ENCODE measurements around the gene AMHR2. TPM values are rescaled to one million over a fixed set of nuclear protein-coding genes. Genes with fewer than 3 reads are reported as not detected.
"Not testable (repeated sequence)": the region's sequence is repeated elsewhere in the genome, so short reads cannot be mapped to it uniquely, and the experiment has no call there.

The AMHR2 gene
- total RNA-seq, 1 donor from 2014 or later, result not detected

GRCh38 chr12:53444593-53445325, 21.1 kb downstream of the AMHR2 start:
- not testable (repeated sequence) for FAIRE-seq; DNase-seq (ENCODE audit: low spot score in 2 of 2)

GRCh38 chr12:53450936-53451335, 27.3 kb downstream of the AMHR2 start:
- FAIRE-seq (no peak), DNase-seq (ENCODE audit: low spot score in 2 of 2) (no peak)

DNA sequence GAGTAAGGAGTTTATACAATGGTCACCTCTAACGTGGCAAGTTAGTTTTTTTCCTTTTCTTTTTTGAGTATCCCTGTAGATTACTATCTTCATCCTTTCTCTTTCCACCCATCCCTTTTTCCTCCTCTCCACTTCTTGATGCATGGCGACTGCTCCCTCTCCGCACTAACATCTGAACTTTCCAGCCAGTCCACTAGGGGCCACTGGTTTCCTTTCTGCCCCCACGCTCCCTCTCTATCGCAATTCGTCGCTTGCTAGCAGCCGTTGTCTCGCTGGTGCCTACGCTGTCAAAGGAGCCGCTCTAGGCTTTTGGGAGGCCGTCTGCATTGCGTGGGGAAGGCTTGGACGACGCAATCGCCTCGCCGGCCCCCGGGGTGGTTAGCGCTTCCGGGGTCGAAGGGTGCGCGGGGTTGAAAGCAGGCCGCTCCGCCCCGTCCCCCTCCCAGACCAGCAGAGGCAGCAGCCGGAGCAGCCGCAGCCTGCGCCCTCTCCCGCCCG, 28.1 kb downstream of the AMHR2 start, which contains the start of gene PCBP2:
Gene PCBP2 (plus strand): TSS at position 442 of the 498 bp plus-strand sequence. CDS start 2,699 bp downstream, outside the sequence.
- FAIRE-seq, result peak; percentile 83
- peak; percentile 93 to 94 for DNase-seq (ENCODE audit: low spot score in 2 of 2)

- DNase-seq (ENCODE audit: low spot score in 2 of 2) (peak; percentile 83 to 88), FAIRE-seq (no peak)
Observed at GRCh38 chr12:53452159-53453077, 28.8 kb downstream of the AMHR2 start.

DNA sequence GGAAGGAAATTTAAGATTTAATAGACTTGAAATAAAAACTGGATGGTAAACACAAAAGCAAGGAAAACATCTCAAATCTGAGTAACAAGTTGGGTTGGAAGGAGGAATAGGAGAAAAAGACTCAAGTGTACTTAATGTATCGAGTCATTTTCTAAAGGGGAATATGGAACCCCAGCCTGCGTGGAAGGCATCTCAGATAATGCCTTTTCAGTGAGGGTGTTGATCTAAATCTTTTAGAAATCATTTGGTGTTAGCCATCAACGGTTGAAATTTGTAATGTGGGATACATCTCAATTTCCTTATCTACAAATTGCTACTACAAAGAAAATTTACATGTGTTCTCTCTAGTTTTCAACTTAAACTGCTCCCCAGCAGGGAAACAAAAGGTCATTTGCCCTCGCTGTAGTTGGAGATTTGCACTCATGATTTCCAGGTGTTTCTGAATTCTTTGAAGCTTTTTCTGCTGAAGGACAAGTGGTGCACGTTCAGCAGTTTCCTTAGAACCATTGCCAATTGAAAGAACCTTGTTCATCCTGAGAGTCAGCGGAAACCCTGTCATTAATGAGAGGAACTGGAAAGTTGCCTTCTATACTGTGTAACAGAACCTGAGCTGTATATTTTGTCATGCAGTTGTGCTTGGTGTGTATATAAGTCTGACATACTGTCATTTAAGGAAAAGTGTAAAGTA, 30.4 kb downstream of the AMHR2 start:
- DNase-seq (ENCODE audit: low spot score in 2 of 2) (no peak), FAIRE-seq (no peak)

GRCh38 chr12:53454707-53455106, 31.1 kb downstream of the AMHR2 start:
- DNase-seq (ENCODE audit: low spot score in 2 of 2) (no peak), FAIRE-seq (no peak)

DNA sequence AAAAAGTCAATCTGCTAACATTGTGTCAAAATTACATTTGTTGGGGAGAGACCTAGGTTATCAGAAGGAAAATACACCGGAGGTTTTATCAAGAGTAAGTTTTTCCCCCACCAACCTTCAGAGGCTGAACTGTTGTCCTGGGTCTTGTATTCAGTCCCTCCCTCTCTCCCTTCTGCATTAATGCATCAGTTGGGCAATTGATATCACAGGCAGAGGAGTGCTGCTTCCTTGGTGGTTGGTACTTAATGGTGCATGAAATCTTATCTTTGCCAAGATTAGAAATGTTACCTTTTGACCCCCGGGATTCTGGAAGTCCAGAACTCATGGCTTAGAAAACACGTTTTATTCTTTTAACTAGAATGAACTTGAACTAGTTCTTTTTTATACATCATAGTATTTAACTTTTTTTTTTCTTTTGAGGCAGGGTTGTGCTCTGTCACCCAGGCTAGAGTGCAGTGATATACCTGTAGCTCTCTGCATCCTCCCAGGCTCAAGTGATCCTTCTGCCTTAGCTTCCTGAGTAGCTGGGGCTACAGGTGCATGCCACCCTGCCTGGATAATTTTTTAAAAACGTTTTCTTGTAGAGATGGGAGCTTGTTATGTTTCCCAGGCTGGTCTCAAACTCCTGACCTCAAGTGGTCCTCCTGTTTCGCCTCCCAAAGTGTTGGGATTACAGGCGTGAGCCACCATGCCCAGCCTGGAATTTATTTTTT, 33.2 kb downstream of the AMHR2 start:
- FAIRE-seq (no peak), DNase-seq (ENCODE audit: low spot score in 2 of 2) (no peak)

DNA sequence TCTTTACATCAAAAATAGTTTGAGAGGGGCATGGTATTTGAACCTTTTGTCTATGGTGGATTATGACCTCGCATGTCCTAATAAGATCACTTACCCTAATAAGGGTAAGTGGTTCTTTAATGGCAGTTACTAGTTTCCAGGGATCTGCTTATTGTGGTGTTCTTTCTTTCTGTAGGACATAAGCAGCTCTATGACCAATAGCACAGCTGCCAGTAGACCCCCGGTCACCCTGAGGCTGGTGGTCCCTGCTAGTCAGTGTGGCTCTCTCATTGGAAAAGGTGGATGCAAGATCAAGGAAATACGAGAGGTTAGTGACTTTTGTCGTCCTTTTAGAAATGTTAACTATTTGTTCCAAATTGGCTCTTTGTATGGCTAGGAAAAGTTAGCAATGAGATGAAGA, 35.4 kb downstream of the AMHR2 start:
- no peak for FAIRE-seq

GRCh38 chr12:53461059-53461458, 37.4 kb downstream of the AMHR2 start:
- DNase-seq (ENCODE audit: low spot score in 2 of 2) (no peak), FAIRE-seq (no peak)

More for the DNA sequence above, 35.4 kb downstream of the AMHR2 start:
- no peak for DNase-seq (ENCODE audit: low spot score in 2 of 2)

DNA sequence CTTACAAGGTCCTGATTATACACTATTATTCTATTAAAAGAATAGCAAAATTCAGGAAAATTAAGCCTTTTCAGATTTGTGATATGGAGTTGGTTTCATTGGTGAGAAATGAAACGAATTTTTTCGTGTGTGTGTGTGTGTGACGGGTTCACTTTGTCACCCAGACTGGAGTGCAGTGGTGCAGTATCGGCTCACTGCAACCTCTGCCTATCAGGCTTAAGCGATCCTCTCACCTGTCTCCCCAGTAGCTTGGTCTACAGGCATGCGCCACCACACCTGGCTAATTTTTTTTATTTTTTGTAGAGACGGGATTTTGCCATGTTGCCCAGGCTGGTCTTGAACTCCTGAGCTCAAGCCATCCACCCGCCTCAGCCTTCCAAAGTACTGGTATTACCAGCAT, 37.9 kb downstream of the AMHR2 start:
- DNase-seq (ENCODE audit: low spot score in 2 of 2) (no peak), FAIRE-seq (no peak)

- no peak for DNase-seq (ENCODE audit: low spot score in 2 of 2)
- no peak for FAIRE-seq
Observed at GRCh38 chr12:53462935-53463334, 39.3 kb downstream of the AMHR2 start.

DNA sequence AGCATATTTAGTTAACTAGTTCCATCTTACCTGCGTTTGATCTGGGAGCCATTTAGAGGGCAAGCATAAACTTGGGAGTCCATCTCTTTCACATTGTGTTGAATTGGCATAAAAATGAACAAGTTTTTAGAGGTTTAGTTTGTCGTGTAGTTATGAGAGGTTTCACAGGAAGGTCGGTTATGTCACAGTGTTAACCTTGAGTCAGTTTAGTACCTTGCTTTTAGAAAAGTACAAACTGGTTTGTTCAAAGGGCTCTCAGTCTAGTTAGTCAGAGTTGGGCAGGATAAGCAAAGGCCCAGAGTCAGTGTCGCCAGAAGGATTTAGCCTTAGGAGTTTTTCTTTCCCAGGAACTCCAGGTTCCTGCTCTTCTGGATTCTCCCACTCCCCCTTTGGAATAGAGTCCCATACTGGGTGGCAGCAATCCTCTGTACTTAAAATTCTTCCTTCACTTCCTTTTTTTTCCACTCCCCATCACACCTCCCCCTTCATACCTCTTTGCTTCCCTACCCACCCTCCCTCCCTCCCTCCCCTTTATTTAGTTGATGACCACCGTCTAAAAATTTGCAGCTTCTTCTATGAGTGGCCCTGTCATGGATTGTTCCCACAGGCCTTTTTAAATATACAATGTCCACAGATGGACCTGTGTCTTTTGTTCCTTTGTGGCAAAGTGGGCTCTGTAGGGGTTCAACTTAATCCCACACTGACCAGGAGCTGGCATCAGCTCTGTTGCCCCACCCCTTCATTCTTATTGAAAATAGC, 40.3 kb downstream of the AMHR2 start:
- FAIRE-seq, result no peak
- DNase-seq (ENCODE audit: low spot score in 2 of 2), result no peak

DNA sequence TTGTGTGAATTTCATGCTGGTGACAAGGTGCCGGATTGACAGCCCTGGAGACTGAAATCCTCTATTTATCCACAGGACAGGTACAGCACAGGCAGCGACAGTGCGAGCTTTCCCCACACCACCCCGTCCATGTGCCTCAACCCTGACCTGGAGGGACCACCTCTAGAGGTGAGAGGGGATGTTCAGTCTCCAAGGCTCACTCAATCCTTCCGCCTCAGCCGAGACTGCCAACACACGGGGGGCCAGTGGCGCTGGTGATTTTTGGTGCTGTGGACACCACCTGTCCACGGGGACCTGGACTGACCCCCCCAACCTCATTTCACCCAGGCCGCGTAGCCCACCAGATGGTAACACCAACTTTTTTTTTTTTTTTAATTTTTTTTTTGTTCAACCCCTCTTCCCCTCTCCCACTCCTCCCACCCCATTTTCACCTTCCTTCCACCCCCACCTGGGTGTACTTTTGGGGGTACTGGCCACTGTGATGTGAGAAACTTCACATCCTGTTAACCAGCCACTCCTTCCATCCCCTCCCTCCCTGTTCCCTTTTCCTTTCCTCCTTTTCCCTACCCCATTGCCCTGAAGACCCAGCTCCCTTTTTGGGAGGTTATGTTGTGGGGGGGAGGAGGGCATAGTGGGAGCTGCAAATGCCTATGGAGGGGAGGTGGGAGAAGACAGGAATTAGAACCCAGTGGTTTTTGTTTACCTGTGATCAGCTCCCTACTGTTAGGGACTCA, 41.2 kb downstream of the AMHR2 start:
- FAIRE-seq, result no peak
- DNase-seq (ENCODE audit: low spot score in 2 of 2), result no peak

- DNase-seq (ENCODE audit: low spot score in 2 of 2), result no peak
Observed at GRCh38 chr12:53465679-53466078, 42.0 kb downstream of the AMHR2 start.

GRCh38 chr12:53466640-53467039, 43.0 kb downstream of the AMHR2 start:
- no peak for FAIRE-seq

More at GRCh38 chr12:53465679-53466078, 42.0 kb downstream of the AMHR2 start:
- FAIRE-seq, result no peak

DNA sequence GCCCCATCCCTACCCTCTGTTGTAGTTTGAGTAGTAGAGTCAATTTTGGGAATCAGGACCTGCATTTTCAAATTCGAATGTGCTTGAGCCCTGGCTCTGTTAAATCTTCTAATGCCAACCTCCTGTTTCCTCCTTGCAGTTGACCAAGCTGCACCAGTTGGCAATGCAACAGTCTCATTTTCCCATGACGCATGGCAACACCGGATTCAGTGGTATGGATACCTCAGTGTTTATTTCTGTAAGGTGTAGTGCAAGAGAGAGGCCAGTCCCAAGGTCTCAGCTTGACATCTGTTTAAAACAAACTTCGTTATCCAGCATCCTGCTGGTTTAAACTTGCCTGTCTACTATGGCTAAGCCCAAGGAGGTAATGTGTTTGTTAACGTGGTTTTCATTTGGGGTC, 43.4 kb downstream of the AMHR2 start:
- FAIRE-seq, result no peak
- DNase-seq (ENCODE audit: low spot score in 2 of 2), result no peak

More at GRCh38 chr12:53466640-53467039, 43.0 kb downstream of the AMHR2 start:
- DNase-seq (ENCODE audit: low spot score in 2 of 2), result no peak

DNA sequence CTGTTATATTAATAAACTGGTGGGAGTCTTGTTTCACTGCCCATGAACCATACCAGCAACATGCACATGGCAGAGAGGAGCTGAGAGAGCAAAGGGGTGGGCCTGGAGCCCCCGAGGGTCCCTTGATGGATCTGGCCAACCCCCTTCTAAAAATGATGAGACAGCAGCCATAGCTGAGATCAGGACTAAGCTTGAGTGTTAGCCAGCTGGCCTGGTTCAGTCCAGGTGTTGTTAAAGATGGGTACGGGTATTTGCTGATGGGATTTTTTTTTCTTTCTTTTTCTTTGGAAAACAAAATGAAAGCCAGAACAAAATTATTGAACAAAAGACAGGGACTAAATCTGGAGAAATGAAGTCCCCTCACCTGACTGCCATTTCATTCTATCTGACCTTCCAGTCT, 44.2 kb downstream of the AMHR2 start:
- DNase-seq (ENCODE audit: low spot score in 2 of 2), result no peak
- no peak for FAIRE-seq

DNA sequence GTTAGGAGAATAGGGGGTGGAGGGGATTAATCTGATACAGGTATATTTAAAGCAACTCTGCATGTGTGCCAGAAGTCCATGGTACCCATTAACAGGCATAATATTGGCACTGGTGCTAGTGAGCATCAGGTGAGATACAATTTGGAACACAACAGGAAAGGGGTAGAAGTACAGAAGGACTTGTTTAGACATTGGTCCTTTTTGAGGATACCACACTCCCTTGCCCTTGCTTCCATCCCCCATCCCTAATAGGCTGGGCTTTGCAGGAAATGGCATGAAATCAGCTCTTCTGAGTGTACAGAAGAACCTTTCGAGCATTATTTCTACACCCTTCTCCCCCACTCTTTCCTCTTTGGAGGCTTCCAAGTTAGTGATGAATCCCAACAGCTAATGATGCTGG, 44.6 kb downstream of the AMHR2 start:
- no peak for FAIRE-seq
- no peak for DNase-seq (ENCODE audit: low spot score in 2 of 2)

All from frontal cortex (tissue), 4 donors.